CD4-positive, alpha-beta T cell treated with Interleukin-17A for 4 hours (primary cell): ENCODE measurements around the gene TTC29.

Experiments used
- DNase-seq: peaks from one replicate; pipeline ENCODE4 v3.0.0-alpha.2; 2020; ENCODE audit warnings: mixed read lengths

Gene TTC29

GRCh38 chr4:146945556-146946374, at the start of gene TTC29:
TTC29 (minus strand) TSS chr4:146945864; CDS start chr4:146939895, 5,969 bp downstream.
- peak; percentile 87 for DNase-seq

GRCh38 chr4:146981651-146982050, 36.0 kb upstream of the TTC29 start:
- DNase-seq: no peak

- no peak for DNase-seq
Measured at GRCh38 chr4:146978641-146979040, 33.0 kb upstream of the TTC29 start.

GRCh38 chr4:146976145-146976544, 30.5 kb upstream of the TTC29 start:
- no peak for DNase-seq

GRCh38 chr4:146975527-146975926, 29.9 kb upstream of the TTC29 start:
- no peak for DNase-seq

- DNase-seq: no peak
Measured at GRCh38 chr4:146975036-146975435, 29.4 kb upstream of the TTC29 start.

GRCh38 chr4:146972036-146972435, 26.4 kb upstream of the TTC29 start:
- no peak for DNase-seq

GRCh38 chr4:146969126-146969525, 23.5 kb upstream of the TTC29 start:
- no peak for DNase-seq

GRCh38 chr4:146960634-146961033, 15.0 kb upstream of the TTC29 start:
- DNase-seq: no peak

GRCh38 chr4:146959692-146960091, 14.0 kb upstream of the TTC29 start:
- no peak for DNase-seq

GRCh38 chr4:146957237-146957636, 11.6 kb upstream of the TTC29 start:
- DNase-seq: no peak

- DNase-seq: no peak
Measured at GRCh38 chr4:146952896-146953295, 7.2 kb upstream of the TTC29 start.

GRCh38 chr4:146949559-146949958, 3.9 kb upstream of the TTC29 start:
- no peak for DNase-seq

GRCh38 chr4:146943691-146944375, 1.8 kb downstream of the TTC29 start:
- DNase-seq: no peak

GRCh38 chr4:146932116-146932515, 13.5 kb downstream of the TTC29 start:
- DNase-seq: no peak

GRCh38 chr4:146930673-146931072, 15.0 kb downstream of the TTC29 start:
- no peak for DNase-seq

GRCh38 chr4:146927695-146928094, 18.0 kb downstream of the TTC29 start:
- no peak for DNase-seq

- DNase-seq: peak; percentile 10
Measured at GRCh38 chr4:146916479-146917076, 29.1 kb downstream of the TTC29 start.

- no peak for DNase-seq
Measured at GRCh38 chr4:146915132-146915531, 30.5 kb downstream of the TTC29 start.

GRCh38 chr4:146900295-146900694, 45.4 kb downstream of the TTC29 start:
- no peak for DNase-seq

- DNase-seq: no peak
Measured at GRCh38 chr4:146890301-146890700, 55.4 kb downstream of the TTC29 start.

GRCh38 chr4:146883070-146883469, 62.6 kb downstream of the TTC29 start:
- no peak for DNase-seq

GRCh38 chr4:146857298-146857697, 88.4 kb downstream of the TTC29 start:
- DNase-seq: no peak

- no peak for DNase-seq
Measured at GRCh38 chr4:146855761-146856160, 89.9 kb downstream of the TTC29 start.
